Measurements from ENCODE around the gene PTPRG. TPM values are rescaled to one million over a fixed set of nuclear protein-coding genes. Genes with fewer than 3 reads are reported as not detected.

PTPRG gene
- total and polyA plus RNA-seq, 11 donors: 8.0 to 48.5 (median 35.4) TPM

GRCh38 chr3:61724801-61725200 lies 163.4 kb downstream of the PTPRG start:
- H3K36me3 ChIP-seq: no peaks in the 10 kb centered on the region
- no peak for TF ChIP-seq POLR2A (IDR thresholded peaks at IDR 0.05)
- no peak for TF ChIP-seq CTCF (IDR thresholded peaks at IDR 0.05)
- no peak overlapping the region for H3K4me3 ChIP-seq
- 91 to 96% (median 93%) methylated on average over 6 of the region's 6 CpGs for WGBS, 4 donors
- intact Hi-C loops (cut with DNase I): loop anchor here in 3 of 10 donors (5.0 to 10.0 kb wide), 3 partner anchors 82 to 160 kb away; partner anchors contain the start of gene PTPRG (in 2 of the 3)
- peaks cover 0 to 51% (median 19%) of the 10 kb centered on the region in 12 donors for H3K4me1 ChIP-seq
- H3K9me3 ChIP-seq: no peaks in the 10 kb centered on the region
- no peaks in the 10 kb centered on the region for H3K27me3 ChIP-seq
- peak overlapping the region in 2 of 12 donors; percentile 9 to 16 for H3K27ac ChIP-seq
- DNase-seq (no peak), ATAC-seq (no peak)

GRCh38 chr3:61725851-61726333 lies 164.5 kb downstream of the PTPRG start:
- Histone ChIP-seq H3K4me3 (no peak overlapping the region), H3K9me3 (no peaks in the 10 kb centered on the region), H3K27me3 (no peaks in the 10 kb centered on the region), H3K27ac (peak overlapping the region in 11 of 12 donors; percentile 16 to 73 (median 60)), H3K36me3 (no peaks in the 10 kb centered on the region), H3K4me1 (peaks cover 0 to 59% (median 20%) of the 10 kb centered on the region in 12 donors)
- DNase-seq: peak in 2 of 5 donors; percentile 34 to 37
- intact Hi-C loops (cut with DNase I): loop anchor here in 3 of 10 donors (5.0 to 10.0 kb wide), 3 partner anchors 81 to 161 kb away; partner anchors contain the start of gene PTPRG (in 2 of the 3)
- peak; percentile 79 to 90 (median 85) for ATAC-seq
- 46 to 54% (median 50%) methylated on average over 5 of the region's 5 CpGs for WGBS, 4 donors
- TF ChIP-seq CTCF (IDR thresholded peaks at IDR 0.05) (no peak), POLR2A (IDR thresholded peaks at IDR 0.05) (no peak)

- intact Hi-C loops (cut with DNase I): loop anchor here in 3 of 10 donors (5.0 to 10.0 kb wide), 3 partner anchors 80 to 163 kb away; partner anchors contain the start of gene PTPRG (in 2 of the 3)
- no peak overlapping the region for H3K27ac ChIP-seq
- peaks cover 0 to 56% (median 17%) of the 10 kb centered on the region in 12 donors for H3K4me1 ChIP-seq
- TF ChIP-seq CTCF (IDR thresholded peaks at IDR 0.05) (no peak), POLR2A (IDR thresholded peaks at IDR 0.05) (no peak)
- H3K27me3 ChIP-seq: no peaks in the 10 kb centered on the region
- DNase-seq (no peak), ATAC-seq (no peak)
- H3K36me3 ChIP-seq: no peaks in the 10 kb centered on the region
- 92 to 94% (median 93%) methylated on average over 5 of the region's 5 CpGs for WGBS, 4 donors
- H3K9me3 ChIP-seq: no peaks in the 10 kb centered on the region
- H3K4me3 ChIP-seq: no peak overlapping the region
Measured at GRCh38 chr3:61727435-61727834, 166.1 kb downstream of the PTPRG start.

- Histone ChIP-seq H3K9me3 (no peaks in the 10 kb centered on the region), H3K36me3 (no peaks in the 10 kb centered on the region), H3K4me3 (no peak overlapping the region), H3K27me3 (no peaks in the 10 kb centered on the region), H3K4me1 (peaks cover 0 to 65% (median 24%) of the 10 kb centered on the region in 12 donors), H3K27ac (peak overlapping the region in 1 of 12 donors; percentile 17)
- ATAC-seq (no peak), DNase-seq (no peak)
- intact Hi-C loops (cut with DNase I): loop anchor here in 3 of 10 donors (5.0 to 10.0 kb wide), 3 partner anchors 78 to 164 kb away; partner anchors contain the start of gene PTPRG (in 2 of the 3)
- TF ChIP-seq CTCF (IDR thresholded peaks at IDR 0.05) (no peak), POLR2A (IDR thresholded peaks at IDR 0.05) (no peak)
- 72 to 85% (median 75%) methylated on average over 6 of the region's 6 CpGs for WGBS, 4 donors
Measured at GRCh38 chr3:61729038-61729634, 167.8 kb downstream of the PTPRG start.
